Trophoblast cell (in vitro differentiated cells and primary cell): ENCODE data around the gene RBM38.
A peak's percentile ranks its signal among the peaks of the same experiment; 100 is the strongest.

ENCODE experiments used
- DNase-seq, 2 donors: peaks; one replicate each; pipeline ENCODE4 v3.0.0-alpha.2; 2016
- H2AFZ ChIP-seq: 2 replicates; pipeline ENCODE4 v1.6.1; 2013; ENCODE audit warnings: low read length, moderate library complexity, mild to moderate bottlenecking; ENCODE audit not compliant: insufficient read depth, poor library complexity
- H2AK5ac ChIP-seq: 2 replicates; pipeline ENCODE4 v1.6.1; 2013; ENCODE audit warnings: mild to moderate bottlenecking, low read length
- H2BK120ac ChIP-seq: 2 replicates; pipeline ENCODE4 v1.6.1; 2013; ENCODE audit warnings: low read length, mild to moderate bottlenecking, moderate library complexity; ENCODE audit not compliant: insufficient read depth, poor library complexity
- H2BK12ac ChIP-seq: 2 replicates; pipeline ENCODE4 v1.6.1; 2013; ENCODE audit warnings: mild to moderate bottlenecking, low read length, moderate library complexity
- H2BK5ac ChIP-seq: 2 replicates; pipeline ENCODE4 v1.6.1; 2013; ENCODE audit warnings: low read length, low read depth, moderate library complexity, mild to moderate bottlenecking; ENCODE audit not compliant: poor library complexity
- H3K14ac ChIP-seq: 2 replicates; pipeline ENCODE4 v1.6.1; 2013; ENCODE audit warnings: mild to moderate bottlenecking, low read length
- H3K18ac ChIP-seq: 2 replicates; pipeline ENCODE4 v1.6.1; 2013; ENCODE audit warnings: mild to moderate bottlenecking, low read length
- H3K23ac ChIP-seq: 2 replicates; pipeline ENCODE4 v1.6.1; 2013; ENCODE audit warnings: low read length
- H3K27ac ChIP-seq: 2 replicates; pipeline ENCODE4 v1.5.1; 2013; ENCODE audit warnings: low read depth, mild to moderate bottlenecking, inconsistent platforms, low read length, moderate library complexity
- H3K27me3 ChIP-seq: 2 replicates; pipeline ENCODE4 v1.6.1; 2013; ENCODE audit warnings: inconsistent platforms, mild to moderate bottlenecking, low read length, moderate library complexity; ENCODE audit not compliant: insufficient read depth
- H3K36me3 ChIP-seq, 2 experiments: 1 replicate in 1 of 2; 2 replicates in 1 of 2; pipeline ENCODE4 v1.6.1; 2013; ENCODE audit warnings: low read length in 2 of 2, mild to moderate bottlenecking in 2 of 2, moderate library complexity in 1 of 2; ENCODE audit not compliant: insufficient read depth in 2 of 2, control insufficient read depth in 1 of 2
- H3K4ac ChIP-seq: 2 replicates; pipeline ENCODE4 v1.6.1; 2013; ENCODE audit warnings: low read depth, mild to moderate bottlenecking, low read length, moderate library complexity
- H3K4me1 ChIP-seq, 2 experiments: 1 replicate in 1 of 2; 2 replicates in 1 of 2; pipeline ENCODE4 v1.6.1; 2013; ENCODE audit warnings: low read length in 2 of 2, mild to moderate bottlenecking in 2 of 2, moderate library complexity in 1 of 2; ENCODE audit not compliant: insufficient read depth in 2 of 2, control insufficient read depth in 1 of 2
- H3K4me2 ChIP-seq: 2 replicates; pipeline ENCODE4 v1.6.1; 2013; ENCODE audit warnings: inconsistent platforms, mild to moderate bottlenecking, low read length, moderate library complexity
- H3K4me3 ChIP-seq: 2 replicates; pipeline ENCODE4 v1.5.1; 2013; ENCODE audit warnings: mild to moderate bottlenecking, low read depth, low read length, inconsistent platforms
- H3K79me1 ChIP-seq: one replicate; pipeline ENCODE4 v1.6.1; 2013; ENCODE audit warnings: low read length
- H3K79me2 ChIP-seq: 2 replicates; pipeline ENCODE4 v1.6.1; 2013; ENCODE audit warnings: low read length, mild to moderate bottlenecking; ENCODE audit not compliant: control insufficient read depth, insufficient read depth, poor library complexity
- H3K9ac ChIP-seq: 2 replicates; pipeline ENCODE4 v1.6.1; 2013; ENCODE audit warnings: mild to moderate bottlenecking, low read length
- H3K9me3 ChIP-seq: 2 replicates; pipeline ENCODE4 v1.6.1; 2013; ENCODE audit warnings: low read depth, mild to moderate bottlenecking, control low read depth, inconsistent platforms, low read length; ENCODE audit not compliant: insufficient read depth
- H4K12ac ChIP-seq: 2 replicates; pipeline ENCODE4 v1.6.1; 2013; ENCODE audit warnings: low read depth, mild to moderate bottlenecking, low read length, moderate library complexity
- H4K8ac ChIP-seq: 2 replicates; pipeline ENCODE4 v1.6.1; 2013; ENCODE audit warnings: low read depth, mild to moderate bottlenecking, low read length, moderate library complexity
- H4K91ac ChIP-seq: one replicate; pipeline ENCODE4 v1.6.1; 2013; ENCODE audit warnings: low read depth, mild to moderate bottlenecking, low read length, moderate library complexity
- WGBS: extraction: QIAGEN DNeasy Blood & Tissue Kit; methylation state at CpG from one replicate; pipeline ENCODE4 v1.1.7; 2013; ENCODE audit warnings: missing lambda C conversion rate; ENCODE audit not compliant: insufficient read length, insufficient coverage; ENCODE audit errors: extremely low coverage; 5-methylcytosine and 5-hydroxymethylcytosine counted together

Gene RBM38

DNA sequence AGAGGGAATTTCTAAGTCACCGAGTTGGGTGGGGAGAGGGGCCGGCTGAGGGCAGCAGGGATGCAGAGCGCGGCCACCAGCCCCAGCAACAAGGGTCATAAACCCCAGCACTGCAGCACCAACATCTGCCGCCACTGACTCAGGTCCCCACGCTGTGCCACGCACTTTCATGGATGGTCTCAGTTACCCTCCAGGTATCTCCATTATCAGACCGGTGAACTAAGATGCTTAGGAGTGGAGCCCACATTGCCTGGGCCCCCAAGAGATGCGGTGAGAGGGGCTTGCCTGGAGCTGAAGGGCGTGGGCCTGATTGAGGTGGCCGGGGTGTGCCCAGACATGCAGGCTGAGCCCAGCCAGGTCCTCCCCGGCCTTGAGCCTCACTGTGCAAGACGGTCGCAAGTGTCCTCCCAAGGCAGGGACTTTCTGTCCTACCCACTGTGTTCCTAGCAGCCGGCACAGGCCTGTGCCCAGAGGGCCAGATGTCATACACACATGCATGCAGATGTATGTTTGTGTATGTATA is 19.3 kb downstream of the RBM38 start:
- Histone ChIP-seq H3K4me2 (no peak overlapping the region), H3K4me1 (peaks cover 7 to 19% of the 10 kb centered on the region in 2 experiments), H2AFZ (no peak overlapping the region), H3K18ac (peak overlapping the region; percentile 28), H2BK120ac (no peak overlapping the region), H3K9ac (no peak overlapping the region), H2AK5ac (no peak overlapping the region), H3K27ac (no peak overlapping the region), H3K23ac (no peak overlapping the region), H4K12ac (no peak overlapping the region), H3K79me1 (peaks cover 6% of the 10 kb centered on the region), H4K91ac (peak overlapping the region; percentile 59), H3K9me3 (peaks cover 7% of the 10 kb centered on the region), H2BK12ac (peak overlapping the region; percentile 8), H3K14ac (no peak overlapping the region), H3K4ac (no peak overlapping the region), H2BK5ac (no peak overlapping the region), H3K27me3 (no peaks in the 10 kb centered on the region), H3K4me3 (no peak overlapping the region), H3K36me3 (peaks cover 37 to 38% of the 10 kb centered on the region in 2 experiments), H3K79me2 (no peaks in the 10 kb centered on the region), H4K8ac (no peak overlapping the region)
- no CpG with 5 or more reads among the region's 15 CpGs for WGBS
- no peak for DNase-seq

DNA sequence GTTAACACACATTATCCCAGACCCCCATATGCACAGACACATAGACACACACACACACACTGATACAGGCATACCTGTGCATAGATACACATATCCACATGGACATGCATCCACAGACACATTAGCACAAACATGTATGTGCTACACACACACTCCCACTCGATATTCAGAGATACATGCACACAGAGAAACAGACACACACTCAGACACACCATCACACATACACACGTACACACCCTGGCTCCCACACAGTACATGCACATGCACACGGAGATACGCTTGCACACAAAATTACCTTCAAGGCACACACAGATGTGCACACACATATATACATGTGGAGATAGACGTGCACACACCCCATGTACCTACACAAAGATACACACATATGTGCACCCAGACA is 19.7 kb downstream of the RBM38 start:
- Histone ChIP-seq H2AFZ (no peak overlapping the region), H2BK12ac (no peak overlapping the region)
- WGBS: no CpG with 5 or more reads among the region's 5 CpGs

DNA sequence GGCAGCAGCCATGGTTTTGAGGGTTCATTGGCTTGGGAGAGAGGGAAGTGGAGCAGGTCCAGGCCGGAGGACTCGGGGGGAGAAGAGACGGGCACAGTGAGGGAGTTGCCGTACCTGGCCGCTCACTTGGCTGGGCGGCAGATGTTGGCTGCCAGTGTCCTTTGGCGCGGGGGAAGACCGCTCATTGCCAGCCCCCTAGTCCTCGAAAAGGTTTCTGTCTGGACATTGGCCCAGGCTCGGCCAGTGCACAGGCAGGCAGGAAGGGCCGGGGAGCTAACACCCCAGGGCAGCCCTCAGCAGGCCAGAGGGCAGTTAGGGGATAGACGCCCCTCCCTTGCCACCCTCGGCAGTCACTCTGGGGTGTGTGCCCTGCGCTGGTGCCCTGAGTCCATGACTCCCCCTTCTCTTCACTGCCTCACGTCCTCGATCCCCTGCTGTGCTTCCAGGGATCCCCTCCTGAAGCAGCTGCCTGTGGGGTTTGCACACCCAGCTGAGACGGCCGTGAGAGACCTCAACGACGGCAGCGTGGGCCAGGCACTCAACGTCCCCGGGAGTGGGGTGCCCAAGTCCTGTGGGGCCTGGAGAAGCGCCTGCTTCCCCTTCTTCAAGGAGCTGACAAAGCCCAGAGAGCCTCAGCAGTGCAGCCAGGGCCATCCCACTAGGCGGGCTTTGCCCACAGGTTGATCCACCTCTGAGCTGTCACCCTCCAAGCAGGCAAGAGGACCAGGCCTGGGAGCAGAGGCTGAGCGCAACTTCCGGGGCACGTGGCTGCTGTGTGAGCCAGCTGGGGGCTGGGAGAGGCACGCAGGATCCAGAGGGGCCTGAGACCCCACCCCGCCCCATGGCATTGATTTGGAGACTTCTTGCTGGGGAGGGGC is 20.4 kb downstream of the RBM38 start:
- peak overlapping the region; percentile 28 for H2BK12ac ChIP-seq
- peak overlapping the region; percentile 21 for H2AK5ac ChIP-seq
- H3K18ac ChIP-seq: no peak overlapping the region
- no peak overlapping the region for H3K23ac ChIP-seq
- H2AFZ ChIP-seq: peak overlapping the region; percentile 2
- no peak overlapping the region for H2BK120ac ChIP-seq
- no peak overlapping the region for H2BK5ac ChIP-seq
- no CpG with 5 or more reads among the region's 31 CpGs for WGBS
- peaks cover 7 to 19% of the 10 kb centered on the region in 2 experiments for H3K4me1 ChIP-seq
- no peak for DNase-seq
- H3K27ac ChIP-seq: no peak overlapping the region
- no peak overlapping the region for H3K14ac ChIP-seq
- H3K79me1 ChIP-seq: peaks cover 6% of the 10 kb centered on the region
- H3K79me2 ChIP-seq: no peaks in the 10 kb centered on the region
- peaks cover 7% of the 10 kb centered on the region for H3K9me3 ChIP-seq
- H3K36me3 ChIP-seq: peaks cover 26 to 27% of the 10 kb centered on the region in 2 experiments
- H3K4me2 ChIP-seq: no peak overlapping the region
- no peaks in the 10 kb centered on the region for H3K27me3 ChIP-seq
- H3K9ac ChIP-seq: no peak overlapping the region
- no peak overlapping the region for H3K4me3 ChIP-seq
- H4K91ac ChIP-seq: peak overlapping the region; percentile 12
- H4K8ac ChIP-seq: no peak overlapping the region
- no peak overlapping the region for H3K4ac ChIP-seq
- no peak overlapping the region for H4K12ac ChIP-seq

More for the DNA sequence above, 19.7 kb downstream of the RBM38 start:
- Histone ChIP-seq H2AK5ac (no peak overlapping the region), H3K4me1 (peaks cover 7 to 19% of the 10 kb centered on the region in 2 experiments), H3K27ac (no peak overlapping the region), H4K91ac (no peak overlapping the region), H3K36me3 (peaks cover 32 to 33% of the 10 kb centered on the region in 2 experiments), H3K4me2 (no peak overlapping the region), H2BK5ac (no peak overlapping the region), H3K4ac (no peak overlapping the region), H2BK120ac (no peak overlapping the region), H3K18ac (no peak overlapping the region), H3K27me3 (no peaks in the 10 kb centered on the region), H3K14ac (no peak overlapping the region), H3K9me3 (peaks cover 7% of the 10 kb centered on the region), H3K79me1 (peaks cover 6% of the 10 kb centered on the region), H4K8ac (no peak overlapping the region), H3K23ac (no peak overlapping the region), H3K79me2 (no peaks in the 10 kb centered on the region), H3K4me3 (no peak overlapping the region), H3K9ac (no peak overlapping the region), H4K12ac (no peak overlapping the region)
- DNase-seq: no peak

DNA sequence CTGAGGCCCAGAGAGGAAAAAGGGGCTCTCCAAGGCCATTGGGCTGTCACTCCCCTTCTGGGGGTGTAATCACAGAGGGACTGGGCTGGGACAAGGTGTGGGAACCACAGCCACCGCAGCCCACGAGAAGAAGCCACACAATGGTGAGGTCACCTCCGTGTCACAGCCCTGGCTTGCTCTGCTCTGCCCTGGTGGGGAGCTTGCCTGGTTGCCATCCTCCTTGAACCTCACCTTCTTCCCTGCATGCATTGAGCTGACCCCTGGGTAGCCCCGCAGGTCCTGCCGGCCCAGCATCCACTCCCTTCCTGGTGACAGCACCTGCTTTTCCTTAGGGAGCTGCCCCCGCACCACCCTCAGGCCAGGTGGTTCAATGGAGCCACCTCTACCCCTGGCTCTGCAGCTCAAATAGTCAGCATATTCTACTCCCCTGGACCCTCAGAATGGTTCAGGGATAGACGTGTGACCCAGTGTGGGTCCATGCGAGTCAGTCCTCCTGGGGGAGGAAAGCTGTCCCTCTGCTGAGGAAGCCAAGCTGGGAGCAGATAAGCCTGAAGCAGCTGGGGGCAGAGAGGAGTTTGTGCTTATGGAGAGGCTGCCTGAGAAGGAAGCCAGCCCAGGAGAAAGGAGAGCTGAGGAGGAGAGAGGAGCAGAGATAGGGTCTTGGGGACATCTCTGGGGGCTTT is 21.3 kb downstream of the RBM38 start:
- Histone ChIP-seq H2AK5ac (no peak overlapping the region), H3K4me1 (peaks cover 7 to 19% of the 10 kb centered on the region in 2 experiments), H3K27me3 (no peaks in the 10 kb centered on the region), H3K79me2 (no peaks in the 10 kb centered on the region), H3K4ac (no peak overlapping the region), H2BK5ac (no peak overlapping the region), H3K9ac (no peak overlapping the region), H4K12ac (no peak overlapping the region), H3K79me1 (peaks cover 6% of the 10 kb centered on the region), H3K9me3 (peaks cover 7% of the 10 kb centered on the region), H3K4me3 (no peak overlapping the region), H3K14ac (no peak overlapping the region), H3K36me3 (peaks cover 19% of the 10 kb centered on the region in 2 experiments), H3K4me2 (no peak overlapping the region), H2AFZ (no peak overlapping the region), H4K91ac (no peak overlapping the region), H4K8ac (no peak overlapping the region), H3K23ac (no peak overlapping the region), H2BK12ac (no peak overlapping the region), H3K18ac (no peak overlapping the region), H3K27ac (no peak overlapping the region), H2BK120ac (no peak overlapping the region)
- WGBS: no CpG with 5 or more reads among the region's 8 CpGs
- DNase-seq: no peak
